ENCODE data around the gene PLK4.
"Not testable (repeated sequence)": the region's sequence is repeated elsewhere in the genome, so short reads cannot be mapped to it uniquely, and the experiment has no call there.

DNA sequence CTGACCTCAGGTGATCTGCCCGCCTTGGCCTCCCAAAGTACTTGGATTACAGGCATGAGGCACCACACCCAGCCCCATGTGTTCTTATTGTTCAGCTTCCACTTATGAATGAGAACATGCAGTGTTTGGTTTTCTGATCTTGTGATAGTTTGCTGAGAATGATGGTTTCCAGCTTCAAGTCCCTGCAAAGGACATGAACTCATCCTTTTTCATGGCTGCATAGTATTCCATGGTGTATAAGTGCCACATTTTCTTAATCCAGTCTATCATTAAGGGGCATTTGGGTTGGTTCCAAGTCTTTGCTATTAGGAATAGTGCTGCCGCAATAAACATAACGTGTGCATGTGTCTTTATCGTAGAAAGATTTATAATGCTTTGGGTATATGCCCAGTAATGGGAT lies 19.0 kb downstream of the PLK4 start:
- not testable (repeated sequence) for TF ChIP-seq POLR2A (IDR thresholded peaks at IDR 0.05; ENCODE audit: extremely low read depth, insufficient read length); MYC (IDR thresholded peaks at IDR 0.05; ENCODE audit: low read depth, low read length)
- TF ChIP-seq, protein P1, sequence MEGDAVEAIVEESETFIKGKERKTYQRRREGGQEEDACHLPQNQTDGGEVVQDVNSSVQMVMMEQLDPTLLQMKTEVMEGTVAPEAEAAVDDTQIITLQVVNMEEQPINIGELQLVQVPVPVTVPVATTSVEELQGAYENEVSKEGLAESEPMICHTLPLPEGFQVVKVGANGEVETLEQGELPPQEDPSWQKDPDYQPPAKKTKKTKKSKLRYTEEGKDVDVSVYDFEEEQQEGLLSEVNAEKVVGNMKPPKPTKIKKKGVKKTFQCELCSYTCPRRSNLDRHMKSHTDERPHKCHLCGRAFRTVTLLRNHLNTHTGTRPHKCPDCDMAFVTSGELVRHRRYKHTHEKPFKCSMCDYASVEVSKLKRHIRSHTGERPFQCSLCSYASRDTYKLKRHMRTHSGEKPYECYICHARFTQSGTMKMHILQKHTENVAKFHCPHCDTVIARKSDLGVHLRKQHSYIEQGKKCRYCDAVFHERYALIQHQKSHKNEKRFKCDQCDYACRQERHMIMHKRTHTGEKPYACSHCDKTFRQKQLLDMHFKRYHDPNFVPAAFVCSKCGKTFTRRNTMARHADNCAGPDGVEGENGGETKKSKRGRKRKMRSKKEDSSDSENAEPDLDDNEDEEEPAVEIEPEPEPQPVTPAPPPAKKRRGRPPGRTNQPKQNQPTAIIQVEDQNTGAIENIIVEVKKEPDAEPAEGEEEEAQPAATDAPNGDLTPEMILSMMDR (IDR thresholded peaks at IDR 0.05; ENCODE audit: low read depth, low read length): not testable (repeated sequence)
- TF ChIP-seq, protein P2, sequence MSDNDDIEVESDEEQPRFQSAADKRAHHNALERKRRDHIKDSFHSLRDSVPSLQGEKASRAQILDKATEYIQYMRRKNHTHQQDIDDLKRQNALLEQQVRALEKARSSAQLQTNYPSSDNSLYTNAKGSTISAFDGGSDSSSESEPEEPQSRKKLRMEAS (IDR thresholded peaks at IDR 0.05; ENCODE audit: low read depth, low read length): not testable (repeated sequence)
